HepG2 (cell line): Measurements from ENCODE around the gene AGAP1. TPM values are rescaled to one million over a fixed set of nuclear protein-coding genes. Genes with fewer than 3 reads are reported as not detected.
A peak's percentile ranks its signal among the peaks of the same experiment; 100 is the strongest.

ENCODE experiments used
- ETV6 ChIP-seq: sonication (generic); formaldehyde crosslinking; conservative IDR thresholded peaks from 2 replicates; pipeline ENCODE4 v1.4.0; 2020; ENCODE audit warnings: missing genetic modification reagents
- HDAC6 ChIP-seq: fragments of 200-600 bp; sonication (generic); IDR thresholded peaks from 2 replicates; pipeline ENCODE4 v1.7.0; 2017; ENCODE audit warnings: mild to moderate bottlenecking, antibody characterized with exemption, low read length, low read depth
- KAT2B ChIP-seq: fragments of 150-350 bp; IDR thresholded peaks from 2 replicates; pipeline ENCODE4 v1.6.1; 2014; ENCODE audit warnings: low read depth, low read length, borderline replicate concordance
- KDM2A ChIP-seq: sonication (generic); formaldehyde crosslinking; IDR thresholded peaks from 2 replicates; pipeline ENCODE4 v1.4.0; 2020; ENCODE audit warnings: low read depth, missing genetic modification reagents, borderline replicate concordance
- KLF9 ChIP-seq: IDR thresholded peaks from 2 replicates; pipeline ENCODE4 v1.6.1; 2016; ENCODE audit warnings: low read depth
- MAFF ChIP-seq: IDR thresholded peaks from 2 replicates; pipeline ENCODE4 v1.6.1; 2011; ENCODE audit warnings: low read depth, low read length, improper control_type of control experiment
- MTA1 ChIP-seq: sonication (generic); formaldehyde crosslinking; IDR thresholded peaks from 2 replicates; pipeline ENCODE4 v1.4.0; 2020; ENCODE audit warnings: missing genetic modification reagents, mild to moderate bottlenecking, borderline replicate concordance
- REST ChIP-seq, 2 experiments: IDR thresholded peaks; 2 replicates each; pipeline ENCODE4 v1.6.1; 2011 to 2012; ENCODE audit warnings: low read length in 2 of 2, borderline replicate concordance in 1 of 2, low read depth in 1 of 2, mild to moderate bottlenecking in 1 of 2, moderate library complexity in 1 of 2
- RNF2 ChIP-seq: fragments of 450-650 bp; conservative IDR thresholded peaks from 2 replicates; pipeline ENCODE4 v1.6.1; 2016; ENCODE audit warnings: low read depth
- SALL1 ChIP-seq: sonication (generic); formaldehyde crosslinking; IDR thresholded peaks from 2 replicates; pipeline ENCODE4 v1.8.0; 2022; ENCODE audit warnings: mild to moderate bottlenecking, missing genetic modification reagents
- SNRNP70 ChIP-seq: fragments of 200-400 bp; formaldehyde crosslinking; IDR thresholded peaks from 2 replicates; pipeline ENCODE4 v1.6.1; 2017; ENCODE audit warnings: mild to moderate bottlenecking, low read depth, low read length, moderate library complexity
- U2AF2 ChIP-seq: fragments of 200-400 bp; formaldehyde crosslinking; IDR thresholded peaks from 2 replicates; pipeline ENCODE4 v1.6.1; 2017; ENCODE audit warnings: low read depth, mild to moderate bottlenecking, low read length
- ZBTB8A ChIP-seq: sonication (generic); formaldehyde crosslinking; IDR thresholded peaks from 2 replicates; pipeline ENCODE4 v1.4.0; 2020; ENCODE audit warnings: mild to moderate bottlenecking, low read depth, missing genetic modification reagents, borderline replicate concordance
- ZC3H13 ChIP-seq: sonication (generic); formaldehyde crosslinking; IDR thresholded peaks from 2 replicates; pipeline ENCODE4 v1.8.1; 2023; ENCODE audit warnings: mild to moderate bottlenecking, missing genetic modification reagents, moderate library complexity
- ZIK1 ChIP-seq: sonication (generic); formaldehyde crosslinking; IDR thresholded peaks from 2 replicates; pipeline ENCODE4 v1.5.0; 2020; ENCODE audit warnings: mild to moderate bottlenecking, low read depth, missing genetic modification reagents, borderline replicate concordance
- ZMAT3 ChIP-seq: sonication (generic); formaldehyde crosslinking; conservative IDR thresholded peaks from 2 replicates; pipeline ENCODE4 v1.7.0; 2021; ENCODE audit warnings: missing genetic modification reagents
- ZNF234 ChIP-seq: sonication (generic); formaldehyde crosslinking; conservative IDR thresholded peaks from 2 replicates; pipeline ENCODE4 v1.5.1; 2020; ENCODE audit warnings: mild to moderate bottlenecking, missing genetic modification reagents
- ZNF703 ChIP-seq: sonication (generic); formaldehyde crosslinking; IDR thresholded peaks from 2 replicates; pipeline ENCODE4 v1.5.1; 2020; ENCODE audit warnings: missing genetic modification reagents, mild to moderate bottlenecking, moderate library complexity, borderline replicate concordance
- ZNF710 ChIP-seq: sonication (generic); formaldehyde crosslinking; IDR thresholded peaks from 2 replicates; pipeline ENCODE4 v1.5.0; 2020; ENCODE audit warnings: mild to moderate bottlenecking, missing genetic modification reagents, borderline replicate concordance
- ZNF782 ChIP-seq: sonication (generic); formaldehyde crosslinking; IDR thresholded peaks from 2 replicates; pipeline ENCODE4 v1.4.0; 2020; ENCODE audit warnings: missing genetic modification reagents, mild to moderate bottlenecking, borderline replicate concordance
- ZNF879 ChIP-seq: sonication (generic); formaldehyde crosslinking; IDR thresholded peaks from 2 replicates; pipeline ENCODE4 v1.8.1; 2023; ENCODE audit warnings: missing genetic modification reagents
- ZNF883 ChIP-seq: sonication (generic); formaldehyde crosslinking; IDR thresholded peaks from 2 replicates; pipeline ENCODE4 v1.5.1; 2020; ENCODE audit warnings: mild to moderate bottlenecking, missing genetic modification reagents; ENCODE audit errors: not compliant biosample characterization
- ZSCAN25 ChIP-seq: sonication (generic); formaldehyde crosslinking; IDR thresholded peaks from 2 replicates; pipeline ENCODE4 v1.8.0; 2022; ENCODE audit warnings: mild to moderate bottlenecking, missing genetic modification reagents
- polyA plus RNA-seq, 8 experiments: library from polyadenylated mRNA; depleted of rRNA in 3 of 8; stranded (reverse) in 7 of 8; unstranded in 1 of 8; fragments of >200 nt; fragmentation: Illumina TruSeq in 4 of 8; extraction: Trizol in 4 of 8; gene quantifications; 2 replicates each; pipeline versions ENCODE4 v1.2.1 to v1.2.3, GENCODE V29; 2011 to 2016; ENCODE audit warnings: low read depth in 4 of 8, missing spikeins in 1 of 8, mixed read lengths in 1 of 8; ENCODE audit not compliant: insufficient read depth in 1 of 8
- total RNA-seq, 5 experiments: library from RNA; depleted of rRNA; stranded (reverse); fragments of >200 nt; fragmentation: Illumina TruSeq; extraction: Trizol; gene quantifications; 2 replicates each; pipeline ENCODE4 v1.2.3, GENCODE V29; 2016; ENCODE audit warnings: low read depth in 1 of 5
- TF ChIP-seq, protein P1 (sequence below): sonication (generic); formaldehyde crosslinking; IDR thresholded peaks from 2 replicates; pipeline ENCODE4 v1.4.0; 2020; ENCODE audit warnings: mild to moderate bottlenecking, missing genetic modification reagents

Gene AGAP1
- total and polyA plus RNA-seq, 2 of the 13 experiments (the other 11 are each of a cell fraction or from before 2014, with no cell fraction given), result 21.2 to 32.7 TPM

GRCh38 chr2:235495373-235496238 is 1.8 kb downstream of the AGAP1 start (continued):
- TF ChIP-seq SALL1 (0 out of 2 replicates have a peak, but pooled peaks have one; percentile 4), ZNF883 (peak; percentile 48), KDM2A (CRISPR knock-in tag) (no peak), ZNF234 (CRISPR knock-in tag) (no peak), RNF2 (no peak), ZC3H13 (CRISPR knock-in tag) (no peak; the same call in 1 of the 2 replicates), ZMAT3 (CRISPR knock-in tag) (no peak), ZNF710 (no peak), ZIK1 (CRISPR knock-in tag) (no peak), ZNF879 (CRISPR knock-in tag) (no peak), ZSCAN25 (no peak), U2AF2 (no peak), ZBTB8A (CRISPR knock-in tag) (no peak; the same call in 1 of the 2 replicates), SNRNP70 (no peak), ZNF703 (CRISPR knock-in tag) (peak; percentile 79; the same call in 1 of the 2 replicates), KAT2B (no peak), HDAC6 (no peak), KLF9 (no peak), REST (IDR thresholded peaks at IDR 0.05; ENCODE audit: borderline replicate concordance in 1 of 2, low read depth in 1 of 2, low read length in 2 of 2) (no peak; a peak in 1 of 4 replicates), MTA1 (CRISPR knock-in tag) (no peak; the same call in 1 of the 2 replicates), ETV6 (no peak), ZNF782 (CRISPR knock-in tag) (no peak), MAFF (no peak)
- TF ChIP-seq, protein P1, sequence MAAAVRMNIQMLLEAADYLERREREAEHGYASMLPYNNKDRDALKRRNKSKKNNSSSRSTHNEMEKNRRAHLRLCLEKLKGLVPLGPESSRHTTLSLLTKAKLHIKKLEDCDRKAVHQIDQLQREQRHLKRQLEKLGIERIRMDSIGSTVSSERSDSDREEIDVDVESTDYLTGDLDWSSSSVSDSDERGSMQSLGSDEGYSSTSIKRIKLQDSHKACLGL (CRISPR knock-in tag), result no peak
